Mammary epithelial cell (primary cell): ENCODE results near the gene EML5.
"Not testable (repeated sequence)": the region's sequence is repeated elsewhere in the genome, so short reads cannot be mapped to it uniquely, and the experiment has no call there.

Experiments
- EZH2 ChIP-seq: IDR thresholded peaks from 2 replicates; pipeline ENCODE4 v1.6.1; 2012; ENCODE audit warnings: low read length, inconsistent platforms, borderline replicate concordance
- TF ChIP-seq, protein P1 (sequence below), 2 donors: IDR thresholded peaks in 1 of 2; conservative IDR thresholded peaks in 1 of 2; 2 replicates each; pipeline ENCODE4 v1.5.1; 2011 to 2012; ENCODE audit warnings: inconsistent platforms in 2 of 2, low read length in 2 of 2, mild to moderate bottlenecking in 2 of 2, control low read depth in 1 of 2, low read depth in 1 of 2; ENCODE audit not compliant: insufficient read depth in 1 of 2; ENCODE audit errors: extremely low read depth in 1 of 2

DNA sequence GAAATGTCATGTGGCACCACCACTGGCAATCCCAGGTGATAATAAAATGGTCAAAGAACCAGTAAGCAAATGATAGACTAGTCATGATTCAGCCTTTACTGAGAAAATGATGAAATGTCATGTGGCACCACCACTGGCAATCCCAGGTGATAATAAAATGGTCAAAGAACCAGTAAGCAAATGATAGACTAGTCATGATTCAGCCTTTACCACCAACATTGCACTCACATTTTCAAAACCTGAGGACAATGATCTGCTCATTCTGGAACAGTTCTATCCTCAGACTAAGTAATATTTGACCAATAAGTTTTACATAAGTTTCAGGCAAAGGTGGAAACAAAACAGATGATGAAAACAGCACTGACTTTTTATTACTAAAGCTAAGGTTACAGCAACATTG, 3.2 kb downstream of the EML5 start:
- TF ChIP-seq EZH2: not testable (repeated sequence)
- TF ChIP-seq, protein P1, sequence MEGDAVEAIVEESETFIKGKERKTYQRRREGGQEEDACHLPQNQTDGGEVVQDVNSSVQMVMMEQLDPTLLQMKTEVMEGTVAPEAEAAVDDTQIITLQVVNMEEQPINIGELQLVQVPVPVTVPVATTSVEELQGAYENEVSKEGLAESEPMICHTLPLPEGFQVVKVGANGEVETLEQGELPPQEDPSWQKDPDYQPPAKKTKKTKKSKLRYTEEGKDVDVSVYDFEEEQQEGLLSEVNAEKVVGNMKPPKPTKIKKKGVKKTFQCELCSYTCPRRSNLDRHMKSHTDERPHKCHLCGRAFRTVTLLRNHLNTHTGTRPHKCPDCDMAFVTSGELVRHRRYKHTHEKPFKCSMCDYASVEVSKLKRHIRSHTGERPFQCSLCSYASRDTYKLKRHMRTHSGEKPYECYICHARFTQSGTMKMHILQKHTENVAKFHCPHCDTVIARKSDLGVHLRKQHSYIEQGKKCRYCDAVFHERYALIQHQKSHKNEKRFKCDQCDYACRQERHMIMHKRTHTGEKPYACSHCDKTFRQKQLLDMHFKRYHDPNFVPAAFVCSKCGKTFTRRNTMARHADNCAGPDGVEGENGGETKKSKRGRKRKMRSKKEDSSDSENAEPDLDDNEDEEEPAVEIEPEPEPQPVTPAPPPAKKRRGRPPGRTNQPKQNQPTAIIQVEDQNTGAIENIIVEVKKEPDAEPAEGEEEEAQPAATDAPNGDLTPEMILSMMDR (conservative IDR thresholded peaks at IDR 0.05 in 1 of 2, IDR thresholded peaks at IDR 0.05 in 1 of 2; ENCODE audit: extremely low read depth in 1 of 2, insufficient read depth in 1 of 2, low read depth in 1 of 2, low read length in 2 of 2): not testable (repeated sequence)
